WERI-Rb-1 (cell line): ENCODE measurements around the gene CCDC33.

Experiments
- DNase-seq: peaks from one replicate; pipeline ENCODE4 v3.0.0-alpha.2; 2020
- H3K27ac ChIP-seq: fragments of 250-450 bp; sonication (Bioruptor Pico); 2 replicates; pipeline ENCODE4 v1.5.1; 2020; ENCODE audit warnings: mild to moderate bottlenecking, moderate library complexity
- H3K27me3 ChIP-seq: fragments of 250-450 bp; sonication (Bioruptor Pico); 2 replicates; pipeline ENCODE4 v1.5.1; 2021; ENCODE audit warnings: mild to moderate bottlenecking, low read depth, moderate library complexity; ENCODE audit not compliant: insufficient read depth, severe bottlenecking
- H3K36me3 ChIP-seq: fragments of 250-450 bp; sonication (Bioruptor Pico); 2 replicates; pipeline ENCODE4 v1.5.1; 2020; ENCODE audit warnings: mild to moderate bottlenecking, moderate library complexity
- H3K4me3 ChIP-seq: 2 replicates; pipeline ENCODE4 v1.5.1; 2011; ENCODE audit warnings: low read depth, mild to moderate bottlenecking, control low read depth, low read length
- H3K9me3 ChIP-seq: fragments of 250-450 bp; sonication (Bioruptor Pico); 2 replicates; pipeline ENCODE4 v1.5.1; 2021; ENCODE audit warnings: mild to moderate bottlenecking, moderate library complexity; ENCODE audit not compliant: severe bottlenecking
- TF ChIP-seq, protein P1 (sequence below): IDR thresholded peaks from 2 replicates; pipeline ENCODE4 v1.5.1; 2011; ENCODE audit warnings: low read depth, mild to moderate bottlenecking, control low read depth, inconsistent platforms, low read length

CCDC33 gene

DNA sequence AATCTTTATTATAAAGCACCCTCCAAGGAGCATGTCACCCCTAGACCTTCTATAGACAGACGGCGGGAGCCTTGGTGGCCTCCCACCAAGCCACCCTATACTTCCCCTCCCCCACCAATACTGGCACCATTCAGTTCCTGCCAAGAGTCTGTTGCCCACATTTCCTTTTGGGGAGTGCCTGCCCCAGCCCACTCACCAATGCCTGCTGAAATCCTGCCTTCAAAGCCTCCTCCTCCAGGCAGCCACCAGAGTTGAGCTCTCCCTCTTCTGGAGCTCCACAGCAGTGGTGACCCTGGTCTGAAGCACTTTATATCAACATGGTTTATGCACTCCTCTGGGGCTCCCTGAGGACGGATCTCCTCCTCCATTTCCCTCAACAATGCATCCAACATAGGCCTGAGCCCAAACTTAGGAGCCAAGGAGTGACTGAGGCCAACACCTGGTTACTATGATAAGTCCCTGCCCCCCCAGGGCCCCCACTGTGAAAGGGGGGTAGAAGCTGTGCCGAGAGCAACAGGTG is 8.8 kb downstream of the CCDC33 start:
- TF ChIP-seq, protein P1, sequence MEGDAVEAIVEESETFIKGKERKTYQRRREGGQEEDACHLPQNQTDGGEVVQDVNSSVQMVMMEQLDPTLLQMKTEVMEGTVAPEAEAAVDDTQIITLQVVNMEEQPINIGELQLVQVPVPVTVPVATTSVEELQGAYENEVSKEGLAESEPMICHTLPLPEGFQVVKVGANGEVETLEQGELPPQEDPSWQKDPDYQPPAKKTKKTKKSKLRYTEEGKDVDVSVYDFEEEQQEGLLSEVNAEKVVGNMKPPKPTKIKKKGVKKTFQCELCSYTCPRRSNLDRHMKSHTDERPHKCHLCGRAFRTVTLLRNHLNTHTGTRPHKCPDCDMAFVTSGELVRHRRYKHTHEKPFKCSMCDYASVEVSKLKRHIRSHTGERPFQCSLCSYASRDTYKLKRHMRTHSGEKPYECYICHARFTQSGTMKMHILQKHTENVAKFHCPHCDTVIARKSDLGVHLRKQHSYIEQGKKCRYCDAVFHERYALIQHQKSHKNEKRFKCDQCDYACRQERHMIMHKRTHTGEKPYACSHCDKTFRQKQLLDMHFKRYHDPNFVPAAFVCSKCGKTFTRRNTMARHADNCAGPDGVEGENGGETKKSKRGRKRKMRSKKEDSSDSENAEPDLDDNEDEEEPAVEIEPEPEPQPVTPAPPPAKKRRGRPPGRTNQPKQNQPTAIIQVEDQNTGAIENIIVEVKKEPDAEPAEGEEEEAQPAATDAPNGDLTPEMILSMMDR, result no peak
- no peaks in the 10 kb centered on the region for H3K36me3 ChIP-seq
- H3K9me3 ChIP-seq, result no peaks in the 10 kb centered on the region
- peak overlapping the region; percentile 35 for H3K4me3 ChIP-seq
- peak overlapping the region; percentile 85 for H3K27ac ChIP-seq
- H3K27me3 ChIP-seq, result no peaks in the 10 kb centered on the region
- no peak for DNase-seq

DNA sequence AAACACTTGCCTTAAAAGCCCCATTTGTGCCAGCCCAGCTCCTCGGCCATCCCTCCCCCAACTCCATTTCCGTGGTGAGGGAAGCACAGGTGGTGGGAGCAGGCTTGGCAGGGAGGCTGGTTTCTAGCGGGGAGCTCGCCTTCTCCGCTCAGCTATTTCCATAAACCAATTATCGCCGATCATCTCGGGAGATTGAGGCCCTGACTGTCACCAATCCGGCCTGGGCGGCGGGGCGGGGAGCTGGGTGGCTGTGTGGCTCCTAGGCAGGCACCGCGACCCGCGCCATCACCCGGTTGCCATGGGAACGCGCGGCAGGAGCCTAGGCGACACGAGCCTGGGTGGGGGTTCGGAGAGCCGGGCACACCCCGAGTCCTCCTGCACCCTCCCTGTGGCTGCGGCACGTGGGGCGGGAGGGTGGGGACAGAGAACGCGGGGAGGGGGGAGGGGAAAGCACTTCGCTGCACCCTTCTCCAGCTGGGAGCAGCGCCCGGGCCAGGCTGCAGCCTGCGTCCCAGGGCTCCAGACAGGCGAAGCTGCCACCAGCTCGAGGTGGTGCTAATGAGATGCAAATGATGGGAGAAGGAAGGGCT is 9.3 kb downstream of the CCDC33 start:
- peak overlapping the region; percentile 35 for H3K4me3 ChIP-seq
- TF ChIP-seq, protein P1, result 0 out of 2 replicates have a peak, but pooled peaks have one; percentile 9
- H3K9me3 ChIP-seq, result no peaks in the 10 kb centered on the region
- no peaks in the 10 kb centered on the region for H3K27me3 ChIP-seq
- no peaks in the 10 kb centered on the region for H3K36me3 ChIP-seq
- peak; percentile 90 for DNase-seq
- peak overlapping the region; percentile 85 for H3K27ac ChIP-seq

DNA sequence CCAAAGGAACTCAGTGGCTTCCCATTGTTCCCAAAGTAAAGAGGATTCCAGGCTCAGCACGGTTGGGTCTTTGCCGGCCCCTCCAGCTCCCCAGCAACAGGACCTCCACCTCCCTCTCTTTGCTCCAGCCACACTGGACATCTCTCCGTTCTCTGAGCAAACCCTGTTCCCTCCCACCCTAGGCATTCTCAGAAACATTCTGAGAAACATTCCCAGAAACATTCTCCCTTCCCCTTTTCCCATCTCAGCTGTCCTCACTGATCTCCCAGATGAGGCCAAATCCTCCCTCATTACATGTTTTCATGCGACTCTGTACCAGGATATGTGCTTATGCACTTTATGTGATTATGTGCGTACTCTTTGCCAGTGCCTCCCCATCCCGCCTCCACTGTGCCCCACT is 14.1 kb downstream of the CCDC33 start:
- TF ChIP-seq, protein P1, result no peak
- Histone ChIP-seq H3K9me3 (no peaks in the 10 kb centered on the region), H3K27me3 (no peaks in the 10 kb centered on the region), H3K4me3 (no peak overlapping the region), H3K27ac (no peak overlapping the region), H3K36me3 (no peaks in the 10 kb centered on the region)
- no peak for DNase-seq

DNA sequence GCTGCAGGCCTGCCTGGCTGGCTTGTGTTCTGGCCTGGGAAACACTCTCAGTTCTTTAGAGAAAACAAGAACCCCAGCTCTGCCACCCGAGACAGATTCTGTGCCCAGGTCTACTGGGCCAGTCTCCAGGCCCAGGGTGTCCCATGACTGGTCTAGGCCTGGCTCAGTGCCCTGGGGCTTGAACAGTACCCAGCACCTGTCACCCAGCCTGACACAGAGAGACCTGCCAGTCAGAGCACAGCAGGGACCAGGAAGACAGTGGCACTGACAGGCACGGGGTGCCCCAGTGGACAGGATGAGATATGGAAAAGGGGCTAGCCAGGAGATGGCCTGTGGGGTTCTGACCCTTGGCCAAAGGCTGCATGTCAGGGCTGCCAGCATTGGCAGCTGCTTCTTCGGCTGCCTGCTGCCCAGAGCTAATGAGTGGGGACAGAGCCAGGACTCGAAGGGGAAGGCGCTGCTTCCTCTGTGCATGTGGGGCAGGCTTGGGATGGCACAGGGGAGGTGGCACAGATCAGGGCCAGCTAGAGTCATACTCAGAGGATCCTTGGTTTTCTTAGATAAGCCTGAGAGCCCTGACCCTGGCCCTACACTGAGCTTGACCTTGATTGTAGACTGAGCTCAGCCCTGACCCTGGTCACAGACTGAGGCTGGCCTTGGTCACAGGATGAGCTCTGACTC is 15.1 kb downstream of the CCDC33 start:
- Histone ChIP-seq H3K27ac (no peak overlapping the region), H3K36me3 (no peaks in the 10 kb centered on the region), H3K9me3 (no peaks in the 10 kb centered on the region), H3K27me3 (no peaks in the 10 kb centered on the region), H3K4me3 (no peak overlapping the region)
- TF ChIP-seq, protein P1, result no peak
- no peak for DNase-seq

DNA sequence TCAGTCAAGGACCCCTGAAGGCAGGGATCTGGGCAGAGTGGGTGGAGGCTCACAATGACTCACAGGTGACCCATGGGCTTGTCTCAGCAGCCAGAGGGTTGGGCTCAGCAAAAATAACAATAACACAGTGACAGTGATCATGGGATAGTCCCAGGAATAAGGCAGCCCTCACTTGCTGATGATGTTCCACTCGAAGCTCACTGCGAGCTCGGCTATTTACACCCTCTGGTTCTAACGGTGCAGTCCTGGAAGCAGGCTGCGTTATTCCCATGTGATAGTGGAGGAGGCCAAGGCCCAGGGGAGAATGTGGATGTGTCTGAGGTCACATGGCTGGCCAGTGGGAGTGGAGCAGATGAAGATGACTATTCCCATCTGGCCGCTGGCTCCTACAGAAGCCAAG is 16.2 kb downstream of the CCDC33 start:
- no peak overlapping the region for H3K4me3 ChIP-seq
- TF ChIP-seq, protein P1, result no peak
- no peak overlapping the region for H3K27ac ChIP-seq
- H3K36me3 ChIP-seq, result no peaks in the 10 kb centered on the region
- H3K9me3 ChIP-seq, result no peaks in the 10 kb centered on the region
- DNase-seq, result no peak
- H3K27me3 ChIP-seq, result no peaks in the 10 kb centered on the region

DNA sequence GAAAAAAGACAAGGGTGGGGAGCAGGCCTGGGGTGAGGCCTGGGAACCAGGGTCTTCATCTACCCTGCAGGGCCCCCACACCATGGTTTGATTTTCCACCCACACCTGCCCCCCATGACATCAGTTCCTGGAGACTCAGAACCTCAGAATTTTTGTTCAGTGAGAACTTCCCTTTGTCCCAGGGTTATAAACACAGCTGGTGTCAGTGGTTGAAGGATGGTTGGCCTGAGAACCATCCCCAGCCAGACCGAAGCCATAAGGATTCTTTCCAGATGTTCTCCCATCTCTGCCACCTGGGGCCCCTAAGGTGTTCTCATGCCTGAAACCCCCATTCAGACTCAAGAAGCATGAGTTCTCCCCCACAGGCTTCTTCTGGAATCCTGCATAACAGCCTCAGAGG is 16.6 kb downstream of the CCDC33 start:
- DNase-seq, result no peak
- Histone ChIP-seq H3K27me3 (no peaks in the 10 kb centered on the region), H3K27ac (peak overlapping the region; percentile 46), H3K9me3 (no peaks in the 10 kb centered on the region), H3K4me3 (no peak overlapping the region), H3K36me3 (no peaks in the 10 kb centered on the region)
- TF ChIP-seq, protein P1, result no peak
